Forelimb muscle (tissue), 1 donor: ENCODE data around the gene SPEN. TPM values are rescaled to one million over a fixed set of nuclear protein-coding genes. Genes with fewer than 3 reads are reported as not detected.

Experiments
- DNase-seq: peaks from one replicate; pipeline ENCODE4 v3.0.0-alpha.2; 2013; ENCODE audit warnings: low read depth
- polyA plus RNA-seq: library from polyadenylated mRNA; unstranded; fragments of 120-200 nt; gene quantifications from one replicate; pipeline ENCODE4 v1.2.1, GENCODE V29; 2013; ENCODE audit not compliant: insufficient read length

Gene SPEN
- polyA plus RNA-seq, 1 donor = 30.8 TPM

- no peak for DNase-seq
Measured at GRCh38 chr1:15985611-15986297, 138.2 kb downstream of the SPEN start.

DNA sequence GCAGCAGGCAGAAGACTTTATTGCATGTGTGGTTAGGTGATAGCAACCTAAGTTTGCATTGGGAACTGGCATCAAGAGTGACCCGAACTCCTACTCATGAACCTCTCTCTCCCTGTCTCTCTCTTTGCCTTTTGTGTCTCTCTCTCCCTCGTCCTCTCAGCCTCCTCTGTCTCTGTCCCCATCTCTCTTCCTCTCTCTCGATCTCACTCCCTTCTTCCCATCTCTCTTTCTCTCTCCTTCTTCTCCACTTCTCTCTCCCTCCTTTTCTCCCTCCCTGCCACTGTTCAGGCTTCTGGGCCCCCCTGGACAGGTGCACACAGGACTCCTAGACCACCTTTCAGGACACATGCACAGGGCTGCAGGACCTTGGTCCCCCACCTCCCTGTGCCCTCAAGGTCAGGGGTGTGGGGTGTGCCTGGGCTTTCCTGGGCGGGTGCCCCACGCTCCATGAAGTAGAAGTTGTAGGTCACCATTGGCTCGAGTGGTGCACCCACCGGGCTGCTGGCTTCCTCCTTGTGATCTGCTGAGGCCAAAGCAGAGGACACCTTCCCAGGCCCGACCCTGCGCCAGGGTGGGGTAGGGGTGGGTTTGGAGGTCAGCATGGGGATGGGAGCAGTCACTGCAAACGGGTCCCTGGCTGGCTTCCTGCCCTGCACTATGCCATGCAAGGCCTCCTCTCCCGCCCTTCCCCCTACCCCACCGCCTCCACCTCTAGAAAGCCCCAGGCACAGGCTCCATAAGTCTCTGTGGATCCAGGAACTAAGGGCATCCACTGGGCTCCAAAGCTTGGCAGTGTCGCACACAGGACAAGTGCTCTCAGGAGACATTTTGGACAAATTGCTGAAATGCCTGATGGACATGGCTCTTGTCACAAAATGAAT, 141.6 kb downstream of the SPEN start:
- DNase-seq = no peak

GRCh38 chr1:15989776-15990175, 142.3 kb downstream of the SPEN start:
- no peak for DNase-seq

Other genes starting within 250 kb of the SPEN start
- gene DDI2, start 230.2 kb upstream of the SPEN start, polyA plus RNA-seq = 21.0 TPM
- 51.5 TPM for gene PLEKHM2, start 163.4 kb upstream of the SPEN start, polyA plus RNA-seq
- gene SLC25A34, start 111.4 kb upstream of the SPEN start, polyA plus RNA-seq = 6.9 TPM
- gene TMEM82, start 105.2 kb upstream of the SPEN start, polyA plus RNA-seq = not detected
- gene FBLIM1, start 88.9 kb upstream of the SPEN start, polyA plus RNA-seq = 39.5 TPM
- gene UQCRHL, start 40.1 kb upstream of the SPEN start, polyA plus RNA-seq = 1.9 TPM
- 24.9 TPM for gene ZBTB17, start 128.4 kb downstream of the SPEN start, polyA plus RNA-seq
- 0.05 TPM for gene SRARP, start 156.5 kb downstream of the SPEN start, polyA plus RNA-seq
- 159 TPM for gene HSPB7, start 170.3 kb downstream of the SPEN start, polyA plus RNA-seq
- 1.3 TPM for gene CLCNKA, start 174.3 kb downstream of the SPEN start, polyA plus RNA-seq
- gene CLCNKB, start 196.1 kb downstream of the SPEN start, polyA plus RNA-seq = not detected
- 0.14 TPM for gene FAM131C, start 225.9 kb downstream of the SPEN start, polyA plus RNA-seq